ENCODE measurements around the gene ZNF425. TPM values are rescaled to one million over a fixed set of nuclear protein-coding genes. Genes with fewer than 3 reads are reported as not detected.
"Not testable (repeated sequence)": the region's sequence is repeated elsewhere in the genome, so short reads cannot be mapped to it uniquely, and the experiment has no call there.

Gene ZNF425
- total RNA-seq, 1 donor from 2014 or later: not detected

DNA sequence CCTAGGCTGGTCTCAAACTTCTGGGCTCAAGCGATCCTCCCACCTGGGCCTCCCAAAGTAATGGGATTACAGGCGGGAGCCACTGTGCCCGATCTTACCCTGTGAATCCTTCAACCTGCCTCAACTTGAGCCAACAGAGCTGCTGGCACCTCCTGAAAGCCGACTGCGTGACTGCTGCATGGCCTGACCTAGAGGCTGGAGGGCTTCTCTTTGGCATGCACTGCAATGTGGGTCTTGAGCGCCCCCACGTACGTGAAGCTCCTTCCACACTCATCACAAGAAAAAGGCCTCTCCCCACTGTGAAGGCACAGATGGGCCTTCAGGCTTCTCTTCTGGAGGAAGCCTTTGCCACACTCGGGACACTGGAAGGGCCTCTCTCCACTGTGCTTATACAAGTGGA lies 22.7 kb downstream of the ZNF425 start:
- no peak overlapping the region for H3K4me3 ChIP-seq
- no peaks in the 10 kb centered on the region for H3K36me3 ChIP-seq
- no peaks in the 10 kb centered on the region for H3K4me1 ChIP-seq
- DNase-seq (ENCODE audit: low spot score in 2 of 2): no peak
- intact Hi-C loops (cut with DNase I): no loop called here
- no peak overlapping the region for H3K27ac ChIP-seq
- no peaks in the 10 kb centered on the region for H3K9me3 ChIP-seq
- TF ChIP-seq, protein P1, sequence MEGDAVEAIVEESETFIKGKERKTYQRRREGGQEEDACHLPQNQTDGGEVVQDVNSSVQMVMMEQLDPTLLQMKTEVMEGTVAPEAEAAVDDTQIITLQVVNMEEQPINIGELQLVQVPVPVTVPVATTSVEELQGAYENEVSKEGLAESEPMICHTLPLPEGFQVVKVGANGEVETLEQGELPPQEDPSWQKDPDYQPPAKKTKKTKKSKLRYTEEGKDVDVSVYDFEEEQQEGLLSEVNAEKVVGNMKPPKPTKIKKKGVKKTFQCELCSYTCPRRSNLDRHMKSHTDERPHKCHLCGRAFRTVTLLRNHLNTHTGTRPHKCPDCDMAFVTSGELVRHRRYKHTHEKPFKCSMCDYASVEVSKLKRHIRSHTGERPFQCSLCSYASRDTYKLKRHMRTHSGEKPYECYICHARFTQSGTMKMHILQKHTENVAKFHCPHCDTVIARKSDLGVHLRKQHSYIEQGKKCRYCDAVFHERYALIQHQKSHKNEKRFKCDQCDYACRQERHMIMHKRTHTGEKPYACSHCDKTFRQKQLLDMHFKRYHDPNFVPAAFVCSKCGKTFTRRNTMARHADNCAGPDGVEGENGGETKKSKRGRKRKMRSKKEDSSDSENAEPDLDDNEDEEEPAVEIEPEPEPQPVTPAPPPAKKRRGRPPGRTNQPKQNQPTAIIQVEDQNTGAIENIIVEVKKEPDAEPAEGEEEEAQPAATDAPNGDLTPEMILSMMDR (IDR thresholded peaks at IDR 0.05): no peak
- no peaks in the 10 kb centered on the region for H3K27me3 ChIP-seq

DNA sequence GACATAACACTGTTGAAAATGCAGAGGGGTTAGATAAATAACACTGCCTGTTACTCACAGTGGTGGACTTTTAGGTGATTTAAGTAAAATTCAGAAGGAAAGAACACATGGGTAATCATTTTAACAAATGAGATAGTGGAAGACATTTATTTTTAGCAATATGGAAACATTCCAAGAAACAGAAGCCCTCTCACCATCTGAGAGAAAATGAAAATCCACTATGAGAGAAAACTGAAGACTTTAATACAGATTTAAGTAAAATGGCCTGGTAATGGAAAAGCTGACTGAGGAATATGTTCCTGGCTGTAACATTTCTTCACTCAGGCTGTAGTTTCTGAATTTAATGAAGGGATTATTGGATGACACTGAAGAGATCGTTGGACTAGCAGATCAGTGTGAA lies 23.5 kb downstream of the ZNF425 start:
- Histone ChIP-seq H3K4me3 (no peak overlapping the region), H3K36me3 (no peaks in the 10 kb centered on the region), H3K27ac (no peak overlapping the region), H3K9me3 (no peaks in the 10 kb centered on the region), H3K27me3 (no peaks in the 10 kb centered on the region), H3K4me1 (no peaks in the 10 kb centered on the region)
- DNase-seq (ENCODE audit: low spot score in 2 of 2): no peak
- intact Hi-C loops (cut with DNase I): no loop called here
- TF ChIP-seq, protein P1 (IDR thresholded peaks at IDR 0.05): no peak

DNA sequence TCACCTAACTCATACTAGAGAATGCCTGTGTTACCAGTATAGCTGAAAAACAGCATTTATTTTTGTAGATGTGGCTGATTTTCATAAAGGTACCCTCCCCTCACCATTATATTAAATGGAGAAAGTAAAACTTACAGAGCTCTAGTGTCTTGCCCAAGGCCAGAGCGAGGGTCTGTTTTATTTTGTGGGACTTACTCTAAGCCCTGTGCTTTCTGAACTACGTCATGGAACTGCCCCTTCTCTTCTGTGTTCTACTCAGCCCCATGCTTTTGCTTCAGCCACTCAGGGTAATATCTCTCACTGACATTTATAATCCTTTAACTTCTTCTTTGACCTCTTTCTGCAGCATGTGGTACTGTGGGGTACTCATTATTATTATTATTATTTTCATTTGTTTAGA lies 25.3 kb downstream of the ZNF425 start:
- TF ChIP-seq, protein P1 (IDR thresholded peaks at IDR 0.05): no peak
- Histone ChIP-seq H3K36me3 (no peaks in the 10 kb centered on the region), H3K4me1 (no peaks in the 10 kb centered on the region), H3K27me3 (no peaks in the 10 kb centered on the region), H3K9me3 (no peaks in the 10 kb centered on the region), H3K27ac (no peak overlapping the region), H3K4me3 (no peak overlapping the region)
- no peak for DNase-seq (ENCODE audit: low spot score in 2 of 2)
- intact Hi-C loops (cut with DNase I): no loop called here

DNA sequence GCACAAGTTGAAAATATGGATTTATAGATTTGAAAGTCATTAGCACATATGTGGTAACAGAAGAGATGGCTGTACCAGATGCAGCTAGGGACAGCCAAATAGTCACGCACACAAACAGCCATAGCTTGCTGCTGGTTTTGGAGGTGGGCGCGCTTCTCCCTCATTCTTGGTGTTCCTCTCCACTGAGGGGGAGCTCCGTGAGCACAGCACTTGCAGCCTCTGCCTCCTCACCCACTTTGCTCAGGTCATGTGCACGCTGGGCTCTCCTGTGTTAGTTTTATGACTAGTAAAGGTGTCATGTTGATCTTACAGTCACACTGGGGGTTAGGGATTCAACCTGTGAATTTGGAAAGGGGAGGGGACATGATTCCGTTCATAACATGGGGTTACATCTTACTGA lies 27.1 kb downstream of the ZNF425 start:
- no peaks in the 10 kb centered on the region for H3K9me3 ChIP-seq
- H3K27me3 ChIP-seq: no peaks in the 10 kb centered on the region
- TF ChIP-seq, protein P1 (IDR thresholded peaks at IDR 0.05): no peak
- H3K27ac ChIP-seq: no peak overlapping the region
- intact Hi-C loops (cut with DNase I): no loop called here
- DNase-seq (ENCODE audit: low spot score in 2 of 2): no peak
- H3K36me3 ChIP-seq: no peaks in the 10 kb centered on the region
- H3K4me3 ChIP-seq: no peak overlapping the region
- no peaks in the 10 kb centered on the region for H3K4me1 ChIP-seq

DNA sequence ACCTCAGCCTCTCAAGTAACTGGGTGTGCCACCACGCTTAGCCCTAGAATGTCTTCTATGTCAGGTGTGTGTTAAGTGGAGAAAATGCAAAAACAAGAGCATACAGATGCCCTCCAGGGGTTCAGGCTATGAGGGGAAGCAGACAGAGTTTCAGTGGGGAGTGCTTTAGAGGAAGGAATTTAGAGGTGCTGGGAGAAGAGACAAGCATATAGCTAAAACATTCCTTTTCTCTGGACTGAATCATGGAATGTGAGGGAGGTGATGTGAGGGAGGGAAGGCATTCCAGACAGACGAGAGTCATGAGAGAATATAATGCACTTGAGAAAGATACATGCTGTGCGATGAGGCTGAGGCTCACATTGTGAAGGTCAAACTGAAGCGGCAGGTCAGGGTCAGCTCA lies 29.0 kb downstream of the ZNF425 start:
- TF ChIP-seq, protein P1 (IDR thresholded peaks at IDR 0.05): no peak
- intact Hi-C loops (cut with DNase I): no loop called here
- no peaks in the 10 kb centered on the region for H3K27me3 ChIP-seq
- no peak overlapping the region for H3K4me3 ChIP-seq
- H3K36me3 ChIP-seq: no peaks in the 10 kb centered on the region
- no peaks in the 10 kb centered on the region for H3K4me1 ChIP-seq
- DNase-seq (ENCODE audit: low spot score in 2 of 2): no peak
- H3K9me3 ChIP-seq: no peaks in the 10 kb centered on the region
- H3K27ac ChIP-seq: no peak overlapping the region

DNA sequence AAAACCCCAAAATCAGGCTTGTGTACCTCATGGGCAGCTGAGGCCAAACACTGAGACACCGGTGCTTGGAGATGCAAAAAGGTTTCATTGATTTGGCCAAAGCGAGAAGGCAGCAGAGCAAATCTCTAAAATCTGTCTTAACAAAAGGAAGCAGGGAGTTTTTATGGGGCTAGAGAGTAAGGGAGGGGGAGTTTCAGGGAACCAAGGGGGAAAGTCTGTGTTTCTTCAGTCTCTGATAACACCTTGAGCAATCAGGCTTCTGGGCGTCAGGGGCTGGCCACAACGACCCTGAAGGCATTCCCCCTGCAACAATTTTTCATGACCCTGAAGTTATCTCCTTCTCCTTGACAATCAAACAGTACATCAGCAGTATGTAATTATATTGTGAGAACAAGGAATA lies 32.9 kb downstream of the ZNF425 start:
- DNase-seq (ENCODE audit: low spot score in 2 of 2): no peak
- TF ChIP-seq, protein P1 (IDR thresholded peaks at IDR 0.05): no peak
- Histone ChIP-seq H3K9me3 (no peaks in the 10 kb centered on the region), H3K27me3 (no peaks in the 10 kb centered on the region), H3K4me1 (peaks cover 0 to 7% of the 10 kb centered on the region in 2 donors), H3K27ac (no peak overlapping the region), H3K36me3 (no peaks in the 10 kb centered on the region), H3K4me3 (no peak overlapping the region)
- intact Hi-C loops (cut with DNase I): no loop called here

DNA sequence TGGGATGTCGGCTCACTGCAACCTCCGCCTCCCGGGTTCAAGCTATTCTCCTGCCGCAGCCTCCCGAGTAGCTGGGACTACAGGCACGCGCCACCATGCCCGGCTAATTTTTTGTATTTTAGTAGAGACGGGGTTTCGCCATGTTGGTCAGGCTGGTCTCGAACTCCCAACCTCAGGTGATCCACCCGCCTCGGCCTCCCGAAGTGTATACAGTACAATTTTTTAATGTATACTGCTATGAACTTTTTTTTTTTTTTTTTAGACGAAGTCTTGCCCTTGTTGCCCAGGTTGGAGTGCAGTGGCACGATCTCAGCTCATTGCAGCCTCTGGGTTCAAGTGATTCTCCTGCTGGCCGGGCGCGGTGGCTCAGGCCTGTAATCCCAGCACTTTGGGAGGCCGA lies 33.9 kb downstream of the ZNF425 start:
- H3K4me1 ChIP-seq; H3K9me3 ChIP-seq; DNase-seq (ENCODE audit: low spot score in 2 of 2); H3K36me3 ChIP-seq; intact Hi-C loops (cut with DNase I); H3K27me3 ChIP-seq: not testable (repeated sequence)
- Histone ChIP-seq H3K4me3 (peak overlapping the region in 1 of 2 donors; percentile 97), H3K27ac (peak overlapping the region; percentile 96 to 97)

Measured in ascending aorta (tissue), 2 donors.